Colonic mucosa (tissue), 4 donors: Measurements from ENCODE around the gene ALDH1A2. TPM values are rescaled to one million over a fixed set of nuclear protein-coding genes. Genes with fewer than 3 reads are reported as not detected.

Experiments used
- DNase-seq: peaks from one replicate; pipeline ENCODE4 v3.0.0-alpha.2; 2020
- H3K27ac ChIP-seq: fragments of 200-600 bp; one replicate; pipeline ENCODE4 v1.8.0; 2021
- H3K27me3 ChIP-seq: fragments of 200-600 bp; one replicate; pipeline ENCODE4 v1.8.0; 2021
- H3K36me3 ChIP-seq: fragments of 200-600 bp; one replicate; pipeline ENCODE4 v1.8.0; 2021
- H3K4me1 ChIP-seq: fragments of 200-600 bp; one replicate; pipeline ENCODE4 v1.8.0; 2021; ENCODE audit warnings: mild to moderate bottlenecking
- H3K4me3 ChIP-seq: fragments of 200-600 bp; one replicate; pipeline ENCODE4 v1.8.0; 2021
- H3K9ac ChIP-seq, 2 donors: one replicate each; pipeline ENCODE4 v1.7.0; 2013; ENCODE audit warnings: control low read depth in 2 of 2, low read depth in 2 of 2, low read length in 2 of 2
- H3K9me3 ChIP-seq: fragments of 200-600 bp; one replicate; pipeline ENCODE4 v1.8.0; 2021
- CTCF ChIP-seq: fragments of 200-600 bp; IDR thresholded peaks from one replicate; pipeline ENCODE4 v1.8.0; 2022; ENCODE audit warnings: antibody characterized with exemption, mild to moderate bottlenecking
- intact Hi-C: fragments of 100-400 bp; cut with DNase I; formaldehyde crosslinking; loops from one replicate; pipeline ENCODE4 v1.14.1; 2022
- total RNA-seq, 2 donors: library from RNA; stranded (reverse); fragmentation: NEBNext Ultra II Directional in 1 of 2; extraction: Animal tissue kit (Norgen Biotek cat#: 25700) in 1 of 2; gene quantifications; one replicate each; pipeline ENCODE4 v1.2.1, GENCODE V29; 2021
- donor health status: healthy.
- donor health status: DM: no; HTN: no; CAD: no.
- donor health status: DM: no; HTN: no; CAD: no.

Gene ALDH1A2
- total RNA-seq, 2 donors from 2014 or later, result 1.9 to 2.5 TPM

GRCh38 chr15:58021332-58022230, 43.9 kb downstream of the ALDH1A2 start:
- Histone ChIP-seq H3K9ac (no peak overlapping the region), H3K36me3 (no peaks in the 10 kb centered on the region), H3K4me1 (no peaks in the 10 kb centered on the region), H3K4me3 (no peak overlapping the region), H3K27ac (no peak overlapping the region), H3K27me3 (no peaks in the 10 kb centered on the region), H3K9me3 (no peaks in the 10 kb centered on the region)
- no peak for TF ChIP-seq CTCF
- intact Hi-C loops, result no loop called here
- no peak for DNase-seq

GRCh38 chr15:58019503-58020376, 45.8 kb downstream of the ALDH1A2 start:
- no peak for DNase-seq
- intact Hi-C loops, result no loop called here
- no peaks in the 10 kb centered on the region for H3K4me1 ChIP-seq
- H3K27me3 ChIP-seq, result no peaks in the 10 kb centered on the region
- H3K9ac ChIP-seq, result no peak overlapping the region
- H3K9me3 ChIP-seq, result no peaks in the 10 kb centered on the region
- H3K27ac ChIP-seq, result no peak overlapping the region
- H3K36me3 ChIP-seq, result no peaks in the 10 kb centered on the region
- H3K4me3 ChIP-seq, result no peak overlapping the region
- TF ChIP-seq CTCF, result no peak

- intact Hi-C loops, result no loop called here
- Histone ChIP-seq H3K27me3 (no peaks in the 10 kb centered on the region), H3K27ac (no peak overlapping the region), H3K9ac (no peak overlapping the region), H3K9me3 (no peaks in the 10 kb centered on the region), H3K4me1 (no peaks in the 10 kb centered on the region), H3K36me3 (no peaks in the 10 kb centered on the region), H3K4me3 (no peak overlapping the region)
- DNase-seq, result no peak
- TF ChIP-seq CTCF, result no peak
Measured at GRCh38 chr15:58017869-58018268, 47.6 kb downstream of the ALDH1A2 start.

DNA sequence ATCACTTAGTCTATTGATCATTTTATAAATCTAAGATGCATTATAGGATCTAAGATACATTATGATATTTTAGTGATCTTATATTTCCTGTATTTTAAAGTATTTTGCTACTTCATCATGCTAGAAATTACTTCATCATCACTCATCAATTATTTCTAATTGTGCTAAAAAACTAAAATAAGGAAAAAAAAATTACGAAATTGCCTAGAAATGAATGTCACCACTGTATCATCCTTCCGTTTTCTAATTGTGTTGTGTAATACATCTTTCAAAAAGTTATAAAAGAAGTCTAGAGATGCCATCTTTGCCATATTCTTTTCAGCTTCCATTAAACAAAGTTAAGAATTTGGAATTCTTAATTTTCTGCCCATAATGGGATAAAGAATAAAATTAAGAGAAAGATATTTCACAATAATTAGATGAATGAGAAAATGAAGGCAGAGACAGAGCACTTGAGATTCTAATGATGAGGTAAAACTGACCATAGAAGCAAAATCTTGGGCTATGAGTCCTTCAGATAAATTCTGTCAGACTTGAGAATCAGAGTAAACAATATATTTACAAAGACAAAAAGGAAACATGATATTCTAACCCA, 48.8 kb downstream of the ALDH1A2 start:
- no peaks in the 10 kb centered on the region for H3K9me3 ChIP-seq
- TF ChIP-seq CTCF, result no peak
- H3K27me3 ChIP-seq, result no peaks in the 10 kb centered on the region
- intact Hi-C loops, result no loop called here
- no peak for DNase-seq
- no peak overlapping the region for H3K27ac ChIP-seq
- H3K9ac ChIP-seq, result no peak overlapping the region
- H3K4me1 ChIP-seq, result no peaks in the 10 kb centered on the region
- H3K4me3 ChIP-seq, result no peak overlapping the region
- no peaks in the 10 kb centered on the region for H3K36me3 ChIP-seq

DNA sequence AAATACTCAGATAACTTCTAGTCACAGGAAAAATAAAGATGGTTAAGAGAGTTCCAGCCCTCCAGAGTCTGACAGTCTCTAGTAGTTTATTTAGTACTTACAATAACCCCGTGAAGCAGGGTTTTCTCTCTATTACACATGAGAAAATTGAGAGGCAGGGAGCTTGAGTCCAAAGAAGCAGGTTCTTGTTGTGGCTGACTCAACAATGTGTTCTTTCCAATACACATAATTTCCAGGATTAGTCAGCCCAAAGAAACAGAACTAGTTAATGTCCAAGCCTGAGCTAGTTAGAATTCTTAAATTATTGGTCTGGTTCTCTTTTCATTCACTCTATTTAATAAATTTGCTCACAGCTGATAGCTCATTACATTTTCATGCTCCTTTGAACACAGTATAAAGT, 49.9 kb downstream of the ALDH1A2 start:
- Histone ChIP-seq H3K4me1 (no peaks in the 10 kb centered on the region), H3K27ac (no peak overlapping the region), H3K9me3 (no peaks in the 10 kb centered on the region), H3K9ac (no peak overlapping the region), H3K27me3 (no peaks in the 10 kb centered on the region), H3K36me3 (no peaks in the 10 kb centered on the region), H3K4me3 (no peak overlapping the region)
- TF ChIP-seq CTCF, result no peak
- intact Hi-C loops, result no loop called here
- no peak for DNase-seq
